Prostate gland (tissue), 2 donors: Measurements from ENCODE around the gene HELB. TPM values are rescaled to one million over a fixed set of nuclear protein-coding genes. Genes with fewer than 3 reads are reported as not detected.
A peak's percentile ranks its signal among the peaks of the same experiment; 100 is the strongest.

Experiments
- DNase-seq: peaks from one replicate; pipeline ENCODE4 v3.0.0-alpha.2; 2019; ENCODE audit warnings: low spot score
- H3K27ac ChIP-seq, 2 donors: fragments of 200-600 bp; sonication (generic); 2 replicates each; pipeline ENCODE4 v1.5.1; 2017 to 2019
- H3K27me3 ChIP-seq: fragments of 200-600 bp; sonication (generic); replicated peaks from 2 replicates; pipeline ENCODE4 v1.5.1; 2019; ENCODE audit not compliant: insufficient read depth
- H3K36me3 ChIP-seq, 2 donors: fragments of 200-600 bp; sonication (generic); 1 replicate in 1 of 2; 2 replicates in 1 of 2; pipeline versions ENCODE4 v1.5.1 to v1.8.1; 2017 to 2019
- H3K4me1 ChIP-seq: fragments of 200-600 bp; sonication (generic); replicated peaks from 2 replicates; pipeline ENCODE4 v1.5.1; 2019
- H3K4me3 ChIP-seq, 2 donors: fragments of 200-600 bp; sonication (generic); 2 replicates each; pipeline ENCODE4 v1.5.1; 2017 to 2019
- H3K9me3 ChIP-seq: fragments of 200-600 bp; sonication (generic); 2 replicates; pipeline ENCODE4 v1.5.1; 2017
- CTCF ChIP-seq, 4 experiments: fragments of 200-600 bp in 2 of 4; fragments of 450-650 bp in 2 of 4; sonication (generic) in 2 of 4; IDR thresholded peaks; 1 replicate in 3 of 4; 2 replicates in 1 of 4; pipeline ENCODE4 v1.5.1; 2016 to 2019; ENCODE audit warnings: antibody characterized with exemption in 4 of 4, mild to moderate bottlenecking in 2 of 4, moderate library complexity in 2 of 4
- POLR2A ChIP-seq: fragments of 450-650 bp; IDR thresholded peaks from one replicate; pipeline ENCODE4 v1.6.1; 2016; ENCODE audit warnings: antibody characterized with exemption, mild to moderate bottlenecking
- POLR2AphosphoS5 ChIP-seq: sonication (generic); formaldehyde crosslinking; IDR thresholded peaks from one replicate; pipeline ENCODE4 v1.6.1; 2017; ENCODE audit warnings: antibody characterized with exemption
- WGBS: methylation state at CpG from one replicate; pipeline ENCODE4 v1.1.5; 2018; 5-methylcytosine and 5-hydroxymethylcytosine counted together
- intact Hi-C: fragments of 100-400 bp; cut with DNase I; formaldehyde crosslinking; loops from one replicate; pipeline ENCODE4 v1.14.2; 2022
- total RNA-seq, 2 donors: library from RNA; depleted of rRNA; stranded (reverse); fragments of >200 nt; gene quantifications; one replicate each; pipeline ENCODE4 v1.1.0, GENCODE V29; 2016

The HELB gene
- total RNA-seq, 2 donors from 2014 or later: 2.7 to 4.1 TPM

DNA sequence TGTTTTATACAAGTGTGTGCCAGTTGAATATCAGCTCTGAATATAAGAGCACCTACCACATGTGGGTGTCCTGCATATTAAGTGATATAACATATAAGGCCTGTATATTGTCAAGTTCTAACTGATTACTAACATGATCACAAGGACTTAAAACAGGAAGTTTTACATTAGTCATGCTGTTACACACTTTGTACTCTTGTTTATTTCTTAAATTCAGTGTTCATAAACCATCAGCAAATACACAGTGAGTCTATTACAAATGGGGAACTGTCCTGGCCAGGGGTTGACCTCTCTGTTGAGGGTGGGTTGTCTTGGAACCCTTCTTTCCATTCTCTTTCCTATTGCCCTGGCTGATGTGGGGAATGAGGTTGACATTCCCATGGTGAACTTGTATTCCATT lies 19.1 kb downstream of the HELB start:
- DNase-seq: no peak
- intact Hi-C loops: no loop called here
- H3K9me3 ChIP-seq: no peaks in the 10 kb centered on the region

DNA sequence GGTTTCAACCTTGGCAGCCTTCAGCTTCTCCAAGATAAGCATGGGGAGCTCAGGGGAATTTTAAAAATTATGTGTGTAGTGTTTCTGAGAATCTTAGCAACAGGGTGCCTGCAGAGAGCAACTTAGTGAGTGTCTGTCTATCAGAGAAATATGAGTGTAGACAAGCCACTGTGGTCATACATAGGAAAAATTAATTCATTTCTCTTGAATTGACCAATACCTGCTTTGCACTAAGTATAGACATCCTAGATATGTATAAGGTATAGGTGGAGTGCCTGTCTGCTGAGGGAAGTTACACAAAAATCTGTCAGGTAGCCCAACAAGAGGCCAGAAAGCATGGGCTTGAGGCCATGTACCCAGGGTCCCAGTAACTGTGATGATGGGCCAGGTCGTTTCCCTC lies 20.7 kb downstream of the HELB start:
- intact Hi-C loops: no loop called here
- Histone ChIP-seq H3K4me3 (no peak overlapping the region), H3K4me1 (no peaks in the 10 kb centered on the region), H3K36me3 (no peaks in the 10 kb centered on the region), H3K27me3 (no peaks in the 10 kb centered on the region), H3K27ac (no peak overlapping the region), H3K9me3 (no peaks in the 10 kb centered on the region)
- no peak for TF ChIP-seq POLR2A
- no peak for TF ChIP-seq CTCF (IDR thresholded peaks at IDR 0.05)
- no peak for TF ChIP-seq POLR2AphosphoS5
- DNase-seq: no peak
- WGBS: 84% methylated on average over 1 of the region's 1 CpG

More for the DNA sequence above, 19.1 kb downstream of the HELB start:
- Histone ChIP-seq H3K4me3 (no peak overlapping the region), H3K36me3 (no peaks in the 10 kb centered on the region), H3K27ac (no peak overlapping the region), H3K4me1 (no peaks in the 10 kb centered on the region), H3K27me3 (no peaks in the 10 kb centered on the region)
- no peak for TF ChIP-seq POLR2A
- TF ChIP-seq POLR2AphosphoS5: no peak
- TF ChIP-seq CTCF (IDR thresholded peaks at IDR 0.05): no peak

- no peak overlapping the region for H3K27ac ChIP-seq
- H3K4me1 ChIP-seq: no peaks in the 10 kb centered on the region
- no peak overlapping the region for H3K4me3 ChIP-seq
- TF ChIP-seq POLR2AphosphoS5 (no peak), CTCF (IDR thresholded peaks at IDR 0.05) (no peak), POLR2A (no peak)
- no peaks in the 10 kb centered on the region for H3K9me3 ChIP-seq
- intact Hi-C loops: no loop called here
- peak; percentile 36 for DNase-seq
- no peaks in the 10 kb centered on the region for H3K27me3 ChIP-seq
- 45% methylated on average over 5 of the region's 5 CpGs for WGBS
- no peaks in the 10 kb centered on the region for H3K36me3 ChIP-seq
Measured at GRCh38 chr12:66329941-66330340, 27.6 kb downstream of the HELB start.

DNA sequence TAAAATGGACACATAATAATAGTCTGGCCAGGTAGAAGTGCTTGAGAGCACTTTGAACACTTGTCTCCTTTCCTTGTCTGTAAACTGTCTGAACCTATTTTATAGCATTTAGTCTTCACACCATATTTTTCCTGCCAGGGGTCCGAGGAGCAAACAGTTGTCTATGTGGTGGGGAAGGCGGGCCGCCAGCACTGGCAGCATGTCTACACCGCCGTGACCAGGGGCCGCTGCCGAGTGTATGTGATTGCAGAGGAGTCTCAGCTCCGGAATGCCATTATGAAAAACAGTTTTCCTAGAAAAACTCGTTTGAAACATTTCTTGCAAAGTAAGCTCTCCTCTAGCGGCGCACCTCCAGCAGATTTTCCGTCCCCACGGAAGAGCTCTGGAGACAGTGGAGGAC lies 28.7 kb downstream of the HELB start:
- Histone ChIP-seq H3K4me3 (no peak overlapping the region), H3K36me3 (no peaks in the 10 kb centered on the region), H3K27ac (no peak overlapping the region), H3K4me1 (no peaks in the 10 kb centered on the region), H3K27me3 (no peaks in the 10 kb centered on the region), H3K9me3 (no peaks in the 10 kb centered on the region)
- intact Hi-C loops: no loop called here
- WGBS: 81% methylated on average over 13 of the region's 13 CpGs
- no peak for TF ChIP-seq CTCF (IDR thresholded peaks at IDR 0.05)
- no peak for TF ChIP-seq POLR2AphosphoS5
- no peak for TF ChIP-seq POLR2A
- no peak for DNase-seq

GRCh38 chr12:66331814-66332213 lies 29.5 kb downstream of the HELB start:
- intact Hi-C loops: no loop called here
- H3K4me1 ChIP-seq: no peaks in the 10 kb centered on the region
- WGBS: 100% methylated on average over 1 of the region's 1 CpG
- H3K27me3 ChIP-seq: no peaks in the 10 kb centered on the region
- H3K36me3 ChIP-seq: no peaks in the 10 kb centered on the region
- TF ChIP-seq CTCF (IDR thresholded peaks at IDR 0.05) (no peak), POLR2A (no peak), POLR2AphosphoS5 (no peak)
- H3K27ac ChIP-seq: no peak overlapping the region
- no peaks in the 10 kb centered on the region for H3K9me3 ChIP-seq
- H3K4me3 ChIP-seq: no peak overlapping the region
- no peak for DNase-seq
